Hypothalamus (tissue), 51 donors: ENCODE measurements around the gene GRK6.
A peak's percentile ranks its signal among the peaks of the same experiment; 100 is the strongest.
"Not testable (repeated sequence)": the region's sequence is repeated elsewhere in the genome, so short reads cannot be mapped to it uniquely, and the experiment has no call there.

Source experiments
- DNase-seq, 51 donors: peaks; one replicate each; lab custom pipeline; 2025; lab: John Stamatoyannopoulos, UW

The GRK6 gene

GRCh38 chr5:177478711-177479646 is 52.5 kb downstream of the GRK6 start:
- DNase-seq: peak in 14 of 51 donors; percentile 7 to 46 (median 24)

DNA sequence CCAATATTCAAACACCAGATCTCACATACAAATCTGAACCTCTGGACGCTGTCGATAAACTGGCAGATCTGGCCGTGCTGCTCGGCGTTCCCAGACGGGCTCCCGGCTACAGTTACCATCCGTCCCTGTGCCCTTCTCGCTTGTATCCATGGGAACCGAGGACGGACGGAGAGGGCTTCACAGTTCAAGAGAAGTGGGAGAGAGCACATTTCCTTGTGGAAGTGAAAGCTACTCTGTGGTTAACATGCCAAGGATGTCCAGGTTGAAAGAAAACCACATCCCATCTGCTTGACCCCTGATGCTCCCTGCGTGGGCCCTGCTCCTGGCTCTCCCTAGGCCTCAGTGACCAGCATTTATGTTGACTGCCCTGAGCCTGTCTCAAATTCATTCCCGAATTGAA is 53.3 kb downstream of the GRK6 start:
- DNase-seq: peak in 7 of 51 donors; percentile 11 to 40 (median 19)

- DNase-seq: no peak
Measured at GRCh38 chr5:177482359-177482795, 55.9 kb downstream of the GRK6 start.

- DNase-seq: no peak
Measured at GRCh38 chr5:177483042-177483441, 56.6 kb downstream of the GRK6 start.

DNA sequence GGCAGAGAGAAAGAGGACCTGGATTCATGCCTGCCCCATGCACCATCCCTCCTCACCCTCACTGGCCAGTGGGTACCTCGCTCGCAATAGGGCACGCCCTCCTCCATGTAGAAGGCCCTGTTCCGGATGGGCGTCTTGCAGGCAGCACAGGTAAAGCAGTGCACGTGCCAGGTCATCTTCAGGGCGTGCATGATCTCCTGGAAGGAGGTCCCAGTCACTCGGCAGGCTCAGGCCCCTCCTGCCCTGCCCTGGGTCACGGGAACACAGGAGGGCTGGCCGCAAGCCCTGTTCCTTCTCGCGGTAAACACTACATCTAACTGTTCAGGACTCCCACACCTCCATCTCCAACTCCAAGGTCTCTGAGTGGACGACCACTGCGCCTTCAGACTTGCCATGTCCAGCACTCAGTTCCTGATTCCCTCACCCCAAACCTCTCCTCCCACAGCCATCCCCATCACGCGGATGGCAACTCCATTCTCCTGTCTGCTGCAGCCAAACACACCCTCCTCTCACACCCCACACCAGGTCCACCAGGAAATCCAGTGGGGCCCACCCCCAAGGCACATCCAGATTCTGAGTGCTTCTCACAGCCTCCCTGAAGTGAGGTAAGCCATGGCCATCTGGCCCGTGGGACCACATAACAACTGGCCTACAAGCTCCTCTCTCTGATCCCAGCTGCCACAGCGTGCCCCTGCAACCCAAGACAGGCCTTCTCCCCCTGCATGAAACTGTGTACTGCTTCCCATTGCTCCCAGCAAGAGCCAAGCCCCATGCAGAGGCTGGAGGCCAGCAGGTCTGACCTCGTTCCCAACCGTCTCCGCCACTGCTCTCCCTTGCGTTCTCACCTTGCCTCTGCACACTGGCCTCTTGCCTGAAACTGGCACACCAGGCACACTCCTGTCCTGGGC is 57.8 kb downstream of the GRK6 start:
- DNase-seq: no peak

- no peak for DNase-seq
Measured at GRCh38 chr5:177484902-177485549, 58.5 kb downstream of the GRK6 start.

DNA sequence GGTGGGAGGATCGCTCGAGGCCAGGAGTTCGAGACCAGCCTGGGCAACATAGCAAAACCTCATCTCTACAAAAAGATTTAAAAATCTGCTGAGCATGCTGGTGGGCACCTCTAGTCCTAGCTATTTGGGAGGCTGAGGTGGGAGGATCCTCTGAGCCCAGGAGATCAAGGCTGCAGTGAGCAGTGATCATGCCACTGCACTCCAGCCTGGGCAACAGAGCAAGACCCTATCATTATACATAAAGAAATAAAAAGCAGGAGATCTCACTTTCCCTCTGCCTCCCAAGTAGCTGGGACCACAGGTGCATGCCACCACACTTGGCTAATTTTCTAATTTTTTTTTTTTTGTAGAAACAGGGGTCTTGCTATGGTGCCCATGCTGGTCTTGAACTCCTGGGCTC is 59.3 kb downstream of the GRK6 start:
- not testable (repeated sequence) for DNase-seq

GRCh38 chr5:177486256-177486655 is 59.8 kb downstream of the GRK6 start:
- no peak for DNase-seq

- DNase-seq: no peak
Measured at GRCh38 chr5:177487144-177487543, 60.7 kb downstream of the GRK6 start.

- no peak for DNase-seq
Measured at GRCh38 chr5:177487975-177488374, 61.5 kb downstream of the GRK6 start.

DNA sequence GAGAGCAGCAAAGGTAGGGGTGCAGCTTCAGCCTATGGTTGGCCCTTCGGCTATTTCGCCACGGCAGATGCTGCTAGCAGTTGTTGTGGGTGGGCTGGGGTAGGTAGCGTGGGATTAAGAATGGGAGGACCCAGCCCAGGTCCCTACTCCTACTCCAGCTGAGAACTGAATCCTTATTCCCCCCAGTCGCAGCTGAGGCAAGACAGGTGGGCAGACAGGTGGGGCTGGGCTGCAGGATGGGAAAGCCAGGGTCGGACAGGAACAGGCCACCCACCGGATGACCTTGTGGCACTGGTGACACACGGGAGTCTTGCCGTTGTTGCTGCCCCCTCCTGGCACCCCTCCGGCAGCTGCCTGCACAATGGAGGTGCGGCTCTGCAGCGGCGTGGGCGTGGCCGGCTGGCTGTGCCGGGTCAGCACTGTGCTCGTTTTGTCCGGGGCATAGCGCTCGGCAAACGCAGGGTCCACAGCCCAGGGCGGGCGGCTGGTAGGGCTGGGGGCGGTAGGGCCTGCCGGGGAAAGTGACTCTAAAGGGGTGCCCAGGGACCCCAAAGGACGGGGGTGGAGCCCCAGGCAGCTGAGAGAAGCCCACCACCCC is 62.7 kb downstream of the GRK6 start:
- DNase-seq: no peak

DNA sequence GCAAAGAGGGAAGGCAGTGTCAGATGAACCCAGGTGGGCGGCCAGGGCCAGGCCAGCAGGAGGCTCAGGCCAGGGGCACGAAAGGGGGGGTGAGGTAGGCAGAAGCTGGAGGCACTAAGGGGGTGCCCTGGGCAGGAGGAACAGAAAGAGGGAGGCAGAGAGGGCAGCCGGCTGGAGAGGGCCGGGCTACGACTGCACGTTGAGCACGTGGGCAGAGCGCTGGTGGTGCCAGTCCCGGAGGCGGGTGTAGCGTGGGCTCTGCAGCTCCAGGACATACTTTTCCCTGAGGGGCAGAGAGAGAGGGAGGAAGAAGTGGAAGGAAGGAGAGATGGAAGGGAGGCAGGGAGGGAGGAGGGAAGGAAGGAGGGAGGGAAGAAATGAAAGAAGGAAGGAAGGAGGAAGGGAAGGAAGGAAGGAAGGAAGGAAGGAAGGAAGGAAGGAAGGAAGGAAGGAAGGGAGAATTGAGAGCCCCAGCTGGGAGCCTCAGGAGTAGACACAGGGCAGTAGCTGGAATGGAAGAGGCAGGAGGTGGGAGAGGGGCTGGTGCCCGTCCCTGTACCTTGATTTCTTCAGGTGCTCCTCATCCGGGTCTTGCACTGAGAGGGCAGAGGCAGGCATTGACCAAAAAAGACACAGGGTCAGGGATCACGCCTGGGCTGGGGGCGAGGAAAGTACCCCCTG is 64.0 kb downstream of the GRK6 start:
- DNase-seq: peak in 1 of 51 donors; percentile 17

DNA sequence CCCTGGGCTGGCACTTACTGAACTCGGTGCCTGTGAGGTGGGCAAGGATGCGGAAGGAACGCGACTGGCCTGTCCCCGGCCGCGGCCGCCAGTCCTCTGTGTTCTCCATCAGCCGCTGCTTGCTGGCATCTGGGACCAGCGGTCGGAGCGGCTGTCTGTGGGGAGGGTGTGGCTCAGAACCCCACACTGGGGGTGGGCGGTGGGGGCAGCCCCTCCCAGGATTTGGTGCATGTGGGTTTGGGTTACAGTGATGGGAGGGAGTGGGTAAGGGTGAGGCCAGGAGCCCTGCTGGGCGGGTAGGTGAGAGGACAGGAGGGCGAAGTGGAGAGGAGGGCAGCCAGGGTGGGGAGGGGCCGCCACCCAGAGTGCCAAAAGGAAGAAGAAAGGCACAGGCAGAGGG is 64.5 kb downstream of the GRK6 start:
- no peak for DNase-seq

GRCh38 chr5:177491429-177491945 is 65.0 kb downstream of the GRK6 start:
- DNase-seq: no peak

DNA sequence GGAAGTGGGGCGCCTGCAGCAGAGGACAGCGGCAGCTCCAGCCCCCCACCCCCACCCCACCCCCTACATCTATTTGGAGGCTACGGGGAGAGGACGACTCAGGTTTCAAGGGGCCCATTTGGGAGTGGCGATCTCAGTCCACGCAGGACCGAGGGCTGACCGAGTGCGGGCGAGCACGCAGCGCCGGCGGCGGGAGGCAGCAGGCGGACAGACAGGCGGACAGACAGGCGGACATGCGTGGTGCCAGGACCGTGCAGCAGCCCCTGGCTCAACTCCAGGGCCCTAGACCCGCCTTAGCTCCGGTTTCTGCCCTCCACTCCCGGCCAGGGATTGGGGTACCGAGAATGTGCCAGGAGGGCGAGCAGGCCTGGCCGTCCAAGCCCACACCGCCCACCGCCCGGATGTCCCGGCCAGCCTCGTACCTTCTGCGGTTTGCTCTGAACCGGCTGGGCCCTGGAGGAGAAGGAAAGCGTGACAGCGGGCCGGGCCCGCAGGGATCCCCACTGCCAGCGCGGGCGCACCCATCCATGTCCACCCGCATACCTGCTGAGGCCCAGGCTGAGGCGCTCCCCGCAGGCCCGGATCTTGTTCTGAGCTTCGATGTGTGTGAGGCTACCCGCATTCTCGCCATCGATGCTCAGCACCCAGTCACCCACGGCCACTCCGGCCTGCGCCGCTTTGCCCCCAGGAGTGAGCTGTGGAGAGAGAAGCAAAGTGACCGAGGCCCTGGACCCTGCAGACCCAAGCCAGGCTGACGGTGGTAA is 65.7 kb downstream of the GRK6 start:
- no peak for DNase-seq
